CD4-positive, alpha-beta T cell (primary cell): ENCODE results near the gene FN1. TPM values are rescaled to one million over a fixed set of nuclear protein-coding genes. Genes with fewer than 3 reads are reported as not detected.

Experiments
- ATAC-seq: fragments of 200-7000 bp; cut with Tn5 transposase; one replicate; pipeline ENCODE4 v1.10.0; 2022; ENCODE audit warnings: mild to moderate bottlenecking; ENCODE audit not compliant: poor library complexity
- CTCF ChIA-PET: fragments of 350-600 bp; sonication (Branson Sonifier 250); formaldehyde crosslinking; loops from one replicate; lab custom pipeline; 2021; ENCODE audit warnings: antibody characterized with exemption, inconsistent platforms; lab: Charles Lee
- POLR2A ChIA-PET: fragments of 350-600 bp; sonication (Branson Sonifier 250); formaldehyde crosslinking; loops from one replicate; lab custom pipeline; 2021; ENCODE audit warnings: antibody characterized with exemption, inconsistent platforms; lab: Charles Lee
- DNase-seq, 14 experiments: peaks; one replicate each; pipeline ENCODE4 v3.0.0-alpha.2; 2013 to 2020; ENCODE audit warnings: mixed read lengths in 2 of 14
- H3K27ac ChIP-seq, 2 donors: one replicate each; pipeline versions ENCODE4 v1.5.1 to v1.7.0; 2013; ENCODE audit warnings: low read length in 2 of 2, low read depth in 1 of 2, mild to moderate bottlenecking in 1 of 2
- H3K27me3 ChIP-seq, 2 experiments: 1 replicate in 1 of 2; 2 replicates in 1 of 2; pipeline versions ENCODE4 v1.6.1 to v1.7.0; 2013; ENCODE audit warnings: low read length in 2 of 2, control low read depth in 1 of 2, mild to moderate bottlenecking in 1 of 2, moderate library complexity in 1 of 2; ENCODE audit not compliant: insufficient read depth in 2 of 2, control insufficient read depth in 1 of 2
- H3K36me3 ChIP-seq: one replicate; pipeline ENCODE4 v1.6.1; 2013; ENCODE audit warnings: low read length, control low read depth; ENCODE audit not compliant: insufficient read depth
- H3K4me1 ChIP-seq: one replicate; pipeline ENCODE4 v1.6.1; 2013; ENCODE audit warnings: low read length, control low read depth; ENCODE audit not compliant: insufficient read depth
- H3K4me3 ChIP-seq: one replicate; pipeline ENCODE4 v1.5.1; 2013; ENCODE audit warnings: mild to moderate bottlenecking, low read length, moderate library complexity
- H3K9me3 ChIP-seq, 2 experiments: 1 replicate in 1 of 2; 2 replicates in 1 of 2; pipeline versions ENCODE4 v1.6.1 to v1.7.0; 2013; ENCODE audit warnings: low read length in 2 of 2, mild to moderate bottlenecking in 2 of 2, control low read depth in 1 of 2, moderate library complexity in 1 of 2; ENCODE audit not compliant: control insufficient read depth in 1 of 2, insufficient read depth in 1 of 2
- H3K27ac Mint-ChIP-seq: one replicate; pipeline ENCODE4 v1.8.0; 2020; ENCODE audit warnings: mixed read lengths
- H3K27me3 Mint-ChIP-seq: one replicate; pipeline ENCODE4 v1.8.0; 2021; ENCODE audit warnings: mixed read lengths
- H3K36me3 Mint-ChIP-seq: one replicate; pipeline ENCODE4 v1.8.0; 2021; ENCODE audit warnings: low read depth, mixed read lengths
- H3K4me1 Mint-ChIP-seq: one replicate; pipeline ENCODE4 v1.8.0; 2021; ENCODE audit warnings: low read depth, mixed read lengths
- H3K4me3 Mint-ChIP-seq: one replicate; pipeline ENCODE4 v1.8.0; 2020; ENCODE audit warnings: mild to moderate bottlenecking, mixed read lengths
- H3K9me3 Mint-ChIP-seq: one replicate; pipeline ENCODE4 v1.8.0; 2020; ENCODE audit warnings: mixed read lengths
- intact Hi-C, 2 experiments: fragments of 100-400 bp; cut with DNase I in 1 of 2; cut with micrococcal nuclease in 1 of 2; formaldehyde crosslinking; loops; one replicate each; pipeline versions ENCODE4 v1.15.1 to v1.9.0; 2023 to 2025; cut with DNase I, micrococcal nuclease
- total RNA-seq, 174 experiments: library from RNA in 2 of 174; stranded (reverse) in 2 of 174; gene quantifications; one replicate each; pipeline ENCODE4 v1.2.3 and lab custom pipeline; 2021 to 2026
- TF ChIP-seq, protein P1 (sequence below): fragments of 200-600 bp; IDR thresholded peaks from one replicate; pipeline ENCODE4 v1.8.0; 2022; ENCODE audit warnings: antibody characterized with exemption, mild to moderate bottlenecking

The FN1 gene
- total RNA-seq, 2 experiments from 2014 or later: 0.41 to 0.61 TPM

DNA sequence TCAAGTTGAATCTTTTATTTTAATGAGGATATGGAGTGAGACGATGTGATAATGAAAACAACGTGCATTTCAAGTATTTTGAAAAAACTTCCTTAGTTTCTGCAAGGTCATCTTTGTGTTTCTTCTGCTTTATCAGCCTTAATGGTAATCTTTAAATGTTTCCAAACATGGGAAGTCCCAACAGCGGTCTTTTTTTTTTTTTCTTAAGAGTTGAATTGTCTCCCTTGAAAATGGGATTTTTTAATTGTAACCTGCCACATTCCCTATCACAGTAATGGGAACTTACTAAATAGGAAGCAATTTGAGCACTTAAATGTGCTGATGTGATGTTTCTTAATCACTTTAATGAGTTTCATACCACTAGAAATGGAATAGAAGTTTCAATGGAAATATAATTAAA is 78.2 kb downstream of the FN1 start:
- H3K4me3 ChIP-seq: no peak overlapping the region
- ATAC-seq (no peak), DNase-seq (no peak)
- CTCF ChIA-PET: no interaction called here
- Mint-ChIP-seq H3K36me3 (peaks cover 43% of the 10 kb centered on the region), H3K27ac (no peak overlapping the region), H3K4me1 (no peaks in the 10 kb centered on the region), H3K27me3 (no peaks in the 10 kb centered on the region), H3K9me3 (no peaks in the 10 kb centered on the region), H3K4me3 (no peak overlapping the region)
- H3K27ac ChIP-seq: no peak overlapping the region
- H3K9me3 ChIP-seq: no peaks in the 10 kb centered on the region
- POLR2A ChIA-PET: no interaction called here
- H3K27me3 ChIP-seq: no peaks in the 10 kb centered on the region
- H3K36me3 ChIP-seq: peaks cover under 1% of the 10 kb centered on the region
- H3K4me1 ChIP-seq: no peaks in the 10 kb centered on the region
- TF ChIP-seq, protein P1, sequence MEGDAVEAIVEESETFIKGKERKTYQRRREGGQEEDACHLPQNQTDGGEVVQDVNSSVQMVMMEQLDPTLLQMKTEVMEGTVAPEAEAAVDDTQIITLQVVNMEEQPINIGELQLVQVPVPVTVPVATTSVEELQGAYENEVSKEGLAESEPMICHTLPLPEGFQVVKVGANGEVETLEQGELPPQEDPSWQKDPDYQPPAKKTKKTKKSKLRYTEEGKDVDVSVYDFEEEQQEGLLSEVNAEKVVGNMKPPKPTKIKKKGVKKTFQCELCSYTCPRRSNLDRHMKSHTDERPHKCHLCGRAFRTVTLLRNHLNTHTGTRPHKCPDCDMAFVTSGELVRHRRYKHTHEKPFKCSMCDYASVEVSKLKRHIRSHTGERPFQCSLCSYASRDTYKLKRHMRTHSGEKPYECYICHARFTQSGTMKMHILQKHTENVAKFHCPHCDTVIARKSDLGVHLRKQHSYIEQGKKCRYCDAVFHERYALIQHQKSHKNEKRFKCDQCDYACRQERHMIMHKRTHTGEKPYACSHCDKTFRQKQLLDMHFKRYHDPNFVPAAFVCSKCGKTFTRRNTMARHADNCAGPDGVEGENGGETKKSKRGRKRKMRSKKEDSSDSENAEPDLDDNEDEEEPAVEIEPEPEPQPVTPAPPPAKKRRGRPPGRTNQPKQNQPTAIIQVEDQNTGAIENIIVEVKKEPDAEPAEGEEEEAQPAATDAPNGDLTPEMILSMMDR: no peak
- intact Hi-C loops: no loop called here

DNA sequence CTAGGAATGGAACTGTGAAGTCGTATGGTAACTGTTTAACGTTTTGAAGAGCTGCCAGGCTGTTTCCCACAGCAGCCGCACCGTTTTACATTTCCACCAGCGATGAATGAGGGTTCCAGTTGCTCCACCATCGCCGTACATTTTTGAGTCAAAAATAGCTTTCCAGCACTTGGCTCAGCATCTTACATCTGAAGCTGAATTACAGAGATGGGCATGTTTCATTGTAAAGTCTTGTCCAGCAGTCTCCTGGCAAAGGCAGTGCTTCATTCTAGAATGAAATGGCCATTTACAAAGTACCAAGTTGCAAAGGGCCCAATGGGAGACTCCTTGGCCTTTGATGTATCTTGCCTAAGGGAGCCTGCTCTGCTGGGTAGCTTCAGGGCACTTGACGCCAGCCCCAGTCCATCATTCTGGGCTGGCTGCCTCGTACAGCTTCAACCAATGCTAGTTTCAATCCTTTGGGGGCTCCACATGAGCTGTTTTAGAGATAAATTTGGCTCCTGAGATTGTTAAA is 78.9 kb downstream of the FN1 start:
- H3K27me3 ChIP-seq: no peaks in the 10 kb centered on the region
- H3K9me3 ChIP-seq: no peaks in the 10 kb centered on the region
- H3K4me3 ChIP-seq: no peak overlapping the region
- ATAC-seq (no peak), DNase-seq (no peak)
- Mint-ChIP-seq H3K36me3 (peaks cover 40% of the 10 kb centered on the region), H3K4me3 (no peak overlapping the region), H3K9me3 (no peaks in the 10 kb centered on the region), H3K27ac (no peak overlapping the region), H3K4me1 (no peaks in the 10 kb centered on the region), H3K27me3 (no peaks in the 10 kb centered on the region)
- no peaks in the 10 kb centered on the region for H3K4me1 ChIP-seq
- intact Hi-C loops: no loop called here
- TF ChIP-seq, protein P1: no peak
- no peak overlapping the region for H3K27ac ChIP-seq
- ChIA-PET CTCF (no interaction called here), POLR2A (no interaction called here)
- no peaks in the 10 kb centered on the region for H3K36me3 ChIP-seq

DNA sequence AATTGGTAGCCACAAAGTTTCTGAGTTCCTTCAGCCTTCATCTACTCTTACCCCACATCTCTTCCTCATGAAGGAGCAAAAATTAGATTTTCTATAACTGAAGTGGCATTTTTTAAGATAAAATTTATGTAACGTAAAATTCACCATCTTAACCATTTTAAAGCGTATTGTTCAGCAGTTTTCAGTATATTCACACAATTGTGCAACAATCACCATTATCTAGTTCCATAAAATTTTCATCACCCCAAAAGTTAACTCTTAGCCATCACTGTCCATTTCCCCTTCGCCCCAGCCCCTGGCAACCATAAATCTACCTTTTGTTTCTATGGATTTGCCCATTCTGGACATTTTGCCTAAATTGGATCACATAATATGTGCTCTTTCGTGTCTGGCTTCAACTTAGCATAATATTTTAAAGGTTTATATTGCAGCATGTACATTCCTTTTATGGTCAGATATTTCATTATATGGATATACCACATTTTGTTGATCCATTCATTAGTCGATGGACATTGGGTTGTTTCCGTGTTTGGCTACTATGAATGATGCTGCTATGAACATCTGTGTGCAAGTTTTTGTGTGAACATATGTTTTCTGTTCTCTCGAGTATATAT is 79.4 kb downstream of the FN1 start:
- ATAC-seq (no peak), DNase-seq (no peak)
- Mint-ChIP-seq H3K4me1 (no peaks in the 10 kb centered on the region), H3K27me3 (no peaks in the 10 kb centered on the region), H3K4me3 (no peak overlapping the region), H3K36me3 (peaks cover 43% of the 10 kb centered on the region), H3K9me3 (no peaks in the 10 kb centered on the region), H3K27ac (no peak overlapping the region)
- Histone ChIP-seq H3K9me3 (no peaks in the 10 kb centered on the region), H3K4me1 (no peaks in the 10 kb centered on the region), H3K36me3 (no peaks in the 10 kb centered on the region), H3K27me3 (no peaks in the 10 kb centered on the region), H3K27ac (no peak overlapping the region), H3K4me3 (no peak overlapping the region)
- intact Hi-C loops: no loop called here
- TF ChIP-seq, protein P1: no peak
- ChIA-PET CTCF (no interaction called here), POLR2A (no interaction called here)
